ENCODE results near the gene USH2A.

Gene USH2A

DNA sequence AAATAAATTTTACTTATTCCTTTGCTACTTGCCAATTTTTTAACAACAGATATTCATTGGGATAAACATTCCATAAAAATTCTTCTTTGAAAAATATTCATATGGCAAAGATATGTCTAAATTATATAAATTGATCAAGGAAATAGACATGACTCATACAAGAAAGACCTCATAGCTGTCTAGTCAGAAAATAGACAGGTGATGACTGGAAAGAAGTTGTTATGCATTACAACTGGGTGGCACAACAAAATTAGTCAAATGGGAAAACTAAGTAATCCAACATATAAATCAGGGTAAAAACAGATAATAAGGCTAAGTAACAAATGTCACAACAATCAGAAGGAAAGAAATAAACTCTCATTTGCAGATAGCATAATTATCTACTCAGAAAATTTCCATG is 92.0 kb downstream of the USH2A start:
- Histone ChIP-seq H3K4me3 (ENCODE audit: low read length, poor library complexity, severe bottlenecking) (no peak overlapping the region), H3F3A (ENCODE audit: low read depth) (no peaks in the 10 kb centered on the region), H3K36me3 (ENCODE audit: insufficient read depth, low read length) (no peaks in the 10 kb centered on the region), H2AFZ (ENCODE audit: low read length) (no peak overlapping the region), H3K4me1 (ENCODE audit: insufficient read depth, low read length, poor library complexity, severe bottlenecking) (no peaks in the 10 kb centered on the region), H3K27me3 (ENCODE audit: insufficient read depth, low read length, poor library complexity, severe bottlenecking) (no peaks in the 10 kb centered on the region), H3K9me3 (ENCODE audit: insufficient read depth, low read depth, low read length) (no peaks in the 10 kb centered on the region), H3K9ac (ENCODE audit: low read depth, low read length, poor library complexity, severe bottlenecking) (no peak overlapping the region), H3K9me2 (replicated peaks; ENCODE audit: low read depth, low read length) (no peaks in the 10 kb centered on the region), H3K4me2 (ENCODE audit: low read depth, low read length, poor library complexity, severe bottlenecking) (no peak overlapping the region), H3K79me2 (ENCODE audit: insufficient read depth, low read length) (no peaks in the 10 kb centered on the region), H4K20me1 (ENCODE audit: insufficient read depth, low read length, poor library complexity, severe bottlenecking) (no peaks in the 10 kb centered on the region)
- TF ChIP-seq, protein P1, sequence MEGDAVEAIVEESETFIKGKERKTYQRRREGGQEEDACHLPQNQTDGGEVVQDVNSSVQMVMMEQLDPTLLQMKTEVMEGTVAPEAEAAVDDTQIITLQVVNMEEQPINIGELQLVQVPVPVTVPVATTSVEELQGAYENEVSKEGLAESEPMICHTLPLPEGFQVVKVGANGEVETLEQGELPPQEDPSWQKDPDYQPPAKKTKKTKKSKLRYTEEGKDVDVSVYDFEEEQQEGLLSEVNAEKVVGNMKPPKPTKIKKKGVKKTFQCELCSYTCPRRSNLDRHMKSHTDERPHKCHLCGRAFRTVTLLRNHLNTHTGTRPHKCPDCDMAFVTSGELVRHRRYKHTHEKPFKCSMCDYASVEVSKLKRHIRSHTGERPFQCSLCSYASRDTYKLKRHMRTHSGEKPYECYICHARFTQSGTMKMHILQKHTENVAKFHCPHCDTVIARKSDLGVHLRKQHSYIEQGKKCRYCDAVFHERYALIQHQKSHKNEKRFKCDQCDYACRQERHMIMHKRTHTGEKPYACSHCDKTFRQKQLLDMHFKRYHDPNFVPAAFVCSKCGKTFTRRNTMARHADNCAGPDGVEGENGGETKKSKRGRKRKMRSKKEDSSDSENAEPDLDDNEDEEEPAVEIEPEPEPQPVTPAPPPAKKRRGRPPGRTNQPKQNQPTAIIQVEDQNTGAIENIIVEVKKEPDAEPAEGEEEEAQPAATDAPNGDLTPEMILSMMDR (conservative IDR thresholded peaks at IDR 0.05; ENCODE audit: low read length), result no peak
- no peak for TF ChIP-seq EZH2phosphoT487 (IDR thresholded peaks at IDR 0.05; ENCODE audit: borderline replicate concordance)

DNA sequence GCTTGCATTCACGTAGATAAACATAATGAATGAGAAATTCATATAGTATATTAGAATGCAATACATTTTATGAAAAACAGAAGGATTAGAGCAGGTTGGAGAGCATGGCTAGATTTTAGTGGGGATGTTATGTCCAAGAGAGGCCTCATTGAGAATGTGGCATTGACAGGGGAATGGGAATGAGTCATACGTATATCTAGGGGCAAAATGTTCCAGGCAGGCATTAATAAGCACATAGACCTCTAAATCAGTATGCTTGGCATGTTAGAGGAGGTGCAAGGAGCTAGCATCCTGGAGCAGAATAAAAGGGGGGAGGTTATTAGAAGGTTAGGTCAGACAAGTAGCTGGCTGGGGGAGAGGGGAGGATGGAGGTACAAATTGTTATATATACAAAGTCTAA is 93.0 kb downstream of the USH2A start:
- H2AFZ ChIP-seq (ENCODE audit: low read length), result no peak overlapping the region
- H3K79me2 ChIP-seq (ENCODE audit: insufficient read depth, low read length), result no peaks in the 10 kb centered on the region
- no peaks in the 10 kb centered on the region for H4K20me1 ChIP-seq (ENCODE audit: insufficient read depth, low read length, poor library complexity, severe bottlenecking)
- no peak overlapping the region for H3K9ac ChIP-seq (ENCODE audit: low read depth, low read length, poor library complexity, severe bottlenecking)
- H3K4me1 ChIP-seq (ENCODE audit: insufficient read depth, low read length, poor library complexity, severe bottlenecking), result no peaks in the 10 kb centered on the region
- no peaks in the 10 kb centered on the region for H3K9me3 ChIP-seq (ENCODE audit: insufficient read depth, low read depth, low read length)
- no peak overlapping the region for H3K4me3 ChIP-seq (ENCODE audit: low read length, poor library complexity, severe bottlenecking)
- no peaks in the 10 kb centered on the region for H3K9me2 ChIP-seq (replicated peaks; ENCODE audit: low read depth, low read length)
- H3K36me3 ChIP-seq (ENCODE audit: insufficient read depth, low read length), result no peaks in the 10 kb centered on the region
- H3K4me2 ChIP-seq (ENCODE audit: low read depth, low read length, poor library complexity, severe bottlenecking), result no peak overlapping the region
- TF ChIP-seq EZH2phosphoT487 (IDR thresholded peaks at IDR 0.05; ENCODE audit: borderline replicate concordance), result no peak
- TF ChIP-seq, protein P1 (conservative IDR thresholded peaks at IDR 0.05; ENCODE audit: low read length), result no peak
- H3F3A ChIP-seq (ENCODE audit: low read depth), result no peaks in the 10 kb centered on the region
- H3K27me3 ChIP-seq (ENCODE audit: insufficient read depth, low read length, poor library complexity, severe bottlenecking), result no peaks in the 10 kb centered on the region

DNA sequence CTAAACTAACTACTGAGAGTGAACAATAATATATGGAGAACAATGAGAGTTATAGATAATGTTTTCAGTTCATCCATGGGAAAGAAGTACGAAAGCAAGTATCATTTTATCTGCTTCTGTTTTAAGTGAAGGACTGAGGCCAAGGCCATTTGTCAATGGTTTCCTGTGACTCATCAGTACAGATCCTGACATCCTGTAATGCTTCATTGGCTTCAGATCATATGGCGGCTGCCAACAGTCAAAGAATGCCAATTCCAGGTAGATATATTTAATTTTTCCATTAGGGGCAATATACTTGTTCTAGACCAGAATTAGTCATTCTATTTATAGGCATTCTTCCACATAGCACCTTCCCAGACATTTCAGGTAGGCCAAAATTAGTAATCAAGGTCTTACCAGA is 97.3 kb downstream of the USH2A start:
- no peak for TF ChIP-seq EZH2phosphoT487 (IDR thresholded peaks at IDR 0.05; ENCODE audit: borderline replicate concordance)
- TF ChIP-seq, protein P1 (conservative IDR thresholded peaks at IDR 0.05; ENCODE audit: low read length), result no peak

More for the DNA sequence above, 97.3 kb downstream of the USH2A start:
- H2AFZ ChIP-seq (ENCODE audit: low read length), result no peak overlapping the region
- no peaks in the 10 kb centered on the region for H3K9me3 ChIP-seq (ENCODE audit: insufficient read depth, low read depth, low read length)
- H4K20me1 ChIP-seq (ENCODE audit: insufficient read depth, low read length, poor library complexity, severe bottlenecking), result no peaks in the 10 kb centered on the region
- H3K4me1 ChIP-seq (ENCODE audit: insufficient read depth, low read length, poor library complexity, severe bottlenecking), result no peaks in the 10 kb centered on the region
- no peaks in the 10 kb centered on the region for H3K36me3 ChIP-seq (ENCODE audit: insufficient read depth, low read length)
- no peaks in the 10 kb centered on the region for H3K9me2 ChIP-seq (replicated peaks; ENCODE audit: low read depth, low read length)
- no peaks in the 10 kb centered on the region for H3K27me3 ChIP-seq (ENCODE audit: insufficient read depth, low read length, poor library complexity, severe bottlenecking)
- no peak overlapping the region for H3K4me3 ChIP-seq (ENCODE audit: low read length, poor library complexity, severe bottlenecking)
- no peaks in the 10 kb centered on the region for H3K79me2 ChIP-seq (ENCODE audit: insufficient read depth, low read length)
- H3F3A ChIP-seq (ENCODE audit: low read depth), result no peaks in the 10 kb centered on the region
- H3K4me2 ChIP-seq (ENCODE audit: low read depth, low read length, poor library complexity, severe bottlenecking), result no peak overlapping the region
- no peak overlapping the region for H3K9ac ChIP-seq (ENCODE audit: low read depth, low read length, poor library complexity, severe bottlenecking)
